HG03432 (cell line): ENCODE measurements around the gene HCFC1R1.

Source experiments
- ATAC-seq: cut with Tn5 transposase; IDR thresholded peaks from one replicate; pipeline ENCODE4 v1.9.1; 2021; ENCODE audit warnings: mild to moderate bottlenecking, moderate library complexity; ENCODE audit not compliant: unreplicated experiment

Gene HCFC1R1

DNA sequence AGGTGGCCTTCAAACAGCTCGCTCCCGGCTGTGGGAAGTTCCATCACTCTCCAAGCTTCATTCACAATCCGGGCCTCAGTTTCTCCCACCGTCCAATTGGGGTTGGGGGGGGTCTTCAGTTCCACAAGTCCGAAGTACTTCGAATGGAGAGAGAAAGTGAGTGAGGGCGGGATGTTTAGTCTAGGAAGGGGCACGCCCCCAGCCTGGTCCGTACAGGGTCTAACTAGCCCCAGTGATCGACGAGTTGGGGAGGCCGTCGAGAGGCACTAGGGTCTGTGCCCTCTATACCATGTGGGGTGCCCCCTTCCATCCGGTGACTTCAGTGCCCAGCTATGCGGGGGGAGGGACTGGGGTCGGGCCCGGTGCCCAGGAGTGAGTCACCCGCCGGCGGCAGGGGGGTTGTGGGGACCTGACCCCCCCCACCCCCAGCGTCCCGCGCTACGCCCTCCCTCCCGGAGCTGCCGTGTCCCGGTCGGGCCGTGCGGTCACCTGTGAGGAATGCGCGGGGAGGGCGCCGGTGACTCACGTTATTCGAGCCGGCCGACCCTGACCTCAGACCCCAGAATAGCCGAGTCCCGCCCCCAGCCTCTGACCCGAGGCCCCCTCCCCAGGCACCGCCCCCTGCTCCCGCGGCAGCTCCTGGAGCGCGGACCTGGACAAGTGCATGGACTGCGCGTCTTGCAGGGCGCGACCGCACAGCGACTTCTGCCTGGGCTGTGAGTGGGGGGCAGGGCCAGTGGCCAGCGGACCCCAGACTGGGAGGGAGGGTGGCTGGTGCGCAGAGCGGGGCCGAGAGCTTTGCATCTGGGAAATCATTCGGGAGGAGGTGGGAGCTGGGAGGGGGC is 2.9 kb downstream of the HCFC1R1 start:
- no peak for ATAC-seq

DNA sequence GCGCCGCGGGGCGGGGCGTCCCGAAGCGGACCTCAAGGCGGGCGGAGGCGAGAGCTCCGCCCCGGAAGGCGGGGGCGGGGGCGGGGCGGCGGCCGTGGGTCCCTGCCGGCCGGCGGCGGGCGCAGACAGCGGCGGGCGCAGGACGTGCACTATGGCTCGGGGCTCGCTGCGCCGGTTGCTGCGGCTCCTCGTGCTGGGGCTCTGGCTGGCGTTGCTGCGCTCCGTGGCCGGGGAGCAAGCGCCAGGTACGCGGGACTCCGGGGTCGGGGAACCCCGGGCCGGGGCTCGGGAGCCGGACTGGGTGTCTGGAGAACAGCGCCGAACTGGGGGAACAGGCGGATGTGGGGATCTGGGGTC is 3.5 kb downstream of the HCFC1R1 start, which contains the start of gene TNFRSF12A:
TSS of gene TNFRSF12A (plus strand) at position 122 of the 357 bp plus-strand sequence. CDS start at position 152, 30 bp downstream.
- no peak for ATAC-seq

DNA sequence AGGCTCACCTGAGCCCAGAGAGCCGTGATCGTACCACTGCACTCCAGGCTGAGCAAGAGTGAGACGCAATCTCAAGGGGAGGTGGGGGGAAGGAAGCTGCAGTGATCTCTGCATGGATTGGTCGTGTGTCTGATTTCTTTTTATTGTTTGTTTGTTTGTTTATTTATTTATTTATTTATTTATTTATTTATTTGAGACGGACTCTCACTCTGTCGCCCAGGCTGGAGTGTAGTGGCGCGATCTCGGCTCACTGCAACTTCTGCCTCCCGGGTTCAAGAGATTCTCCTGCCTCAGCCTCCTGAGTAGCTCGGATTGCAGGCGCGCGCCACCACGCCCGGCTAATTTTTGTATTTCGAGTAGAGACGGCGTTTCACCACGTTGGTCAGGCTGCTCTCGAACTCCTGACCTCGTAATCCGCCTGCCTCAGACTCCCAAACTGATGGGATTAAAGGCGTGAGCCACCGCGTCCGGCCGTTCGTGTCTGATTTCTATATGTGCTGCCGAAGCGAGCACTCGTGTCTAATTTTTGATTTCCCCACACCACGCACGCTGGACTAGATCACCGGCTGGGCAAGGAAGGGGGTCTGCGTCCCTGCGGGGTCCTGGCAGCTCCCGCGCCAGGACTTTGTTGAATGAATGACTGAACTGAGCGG is 4.0 kb downstream of the HCFC1R1 start:
- no peak for ATAC-seq

DNA sequence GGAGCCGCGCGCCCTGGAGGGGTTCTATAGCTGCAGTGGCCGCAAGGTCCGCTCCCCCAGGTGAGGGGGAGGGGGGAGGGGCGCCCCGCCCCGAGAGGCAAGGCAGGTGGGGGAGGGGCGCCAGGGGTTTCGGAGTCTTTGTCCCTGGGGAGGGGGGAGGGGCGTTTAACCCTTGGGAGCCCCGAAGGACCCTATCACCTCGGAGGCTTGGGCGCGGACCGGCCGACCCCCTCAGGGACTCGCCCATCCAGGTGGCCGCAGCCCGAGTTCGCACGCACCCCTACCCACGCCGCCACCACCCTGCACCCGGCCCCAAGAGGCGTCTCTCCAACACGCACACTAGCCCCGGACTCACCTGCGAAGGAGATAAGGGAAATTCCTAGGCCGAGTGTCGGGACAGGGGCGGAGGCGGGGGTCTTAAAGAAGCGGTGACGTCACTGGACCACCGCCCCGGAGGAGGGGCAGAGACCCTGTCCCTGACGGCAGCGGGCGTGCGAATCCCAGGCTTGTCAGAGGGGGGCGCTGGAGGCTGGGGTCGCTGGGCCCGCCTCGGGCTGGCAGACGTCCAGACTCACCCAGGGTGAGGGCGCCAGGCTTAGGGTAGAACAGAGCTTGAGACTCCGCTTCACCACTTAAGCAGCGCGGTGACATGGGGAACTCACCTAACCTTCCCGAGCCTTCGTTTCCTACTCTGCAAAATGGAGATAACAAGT is 5.8 kb downstream of the HCFC1R1 start, which contains the start of gene CLDN6:
TSS of gene CLDN6 (minus strand) at position 390 of the 713 bp plus-strand sequence. CDS start 2,162 bp downstream, outside the sequence.
- no peak for ATAC-seq

DNA sequence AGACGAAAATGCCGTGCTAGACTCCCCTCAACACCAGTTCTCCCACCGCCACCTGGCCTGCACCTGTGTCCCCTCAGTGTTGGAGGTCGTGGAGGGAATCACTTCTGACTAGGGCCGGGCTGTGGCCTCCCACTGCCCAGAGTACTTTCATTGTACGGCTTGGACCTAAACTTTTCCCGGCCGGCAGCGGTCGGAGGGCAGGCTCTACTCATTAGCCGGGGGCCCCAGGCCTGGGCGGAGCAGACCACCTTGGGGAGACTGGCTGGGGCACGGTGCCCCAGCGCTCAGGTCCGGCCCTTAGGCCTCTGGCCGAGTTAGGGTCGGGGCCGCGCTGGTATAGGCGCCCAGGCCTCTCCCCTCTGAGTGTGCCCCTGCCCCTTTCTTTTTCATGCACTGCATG is 6.4 kb downstream of the HCFC1R1 start:
- no peak for ATAC-seq

DNA sequence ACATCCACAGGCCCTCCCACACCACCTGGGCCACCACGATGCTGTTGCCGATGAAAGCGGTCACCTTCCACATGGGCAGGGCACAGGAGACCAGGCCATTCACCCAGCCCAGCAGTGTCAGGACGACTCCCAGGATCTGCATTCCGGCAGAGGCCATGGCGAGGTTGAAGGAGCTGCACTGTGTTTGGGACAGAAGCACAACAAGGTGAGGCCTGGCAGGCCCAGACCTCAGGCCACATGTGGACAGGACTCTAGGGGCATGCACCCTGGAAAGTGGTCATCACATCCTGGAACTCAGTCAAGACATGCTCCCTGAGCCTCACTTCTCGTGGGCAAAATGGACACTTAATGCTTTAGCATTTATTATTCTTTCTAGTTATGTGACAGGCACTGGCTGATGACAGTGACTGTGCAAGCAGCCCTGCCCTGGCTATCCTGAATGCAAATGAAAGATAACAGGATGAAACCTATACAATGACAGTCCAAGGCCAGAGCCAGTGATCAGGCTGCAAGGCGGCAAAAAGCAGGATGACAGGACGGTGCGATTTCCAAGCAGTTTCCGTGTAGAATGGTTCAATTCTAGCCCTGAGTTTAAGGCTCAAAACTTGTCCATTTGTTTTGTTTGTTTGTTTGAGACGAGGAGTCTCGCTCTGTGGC is 7.7 kb downstream of the HCFC1R1 start:
- no peak for ATAC-seq

DNA sequence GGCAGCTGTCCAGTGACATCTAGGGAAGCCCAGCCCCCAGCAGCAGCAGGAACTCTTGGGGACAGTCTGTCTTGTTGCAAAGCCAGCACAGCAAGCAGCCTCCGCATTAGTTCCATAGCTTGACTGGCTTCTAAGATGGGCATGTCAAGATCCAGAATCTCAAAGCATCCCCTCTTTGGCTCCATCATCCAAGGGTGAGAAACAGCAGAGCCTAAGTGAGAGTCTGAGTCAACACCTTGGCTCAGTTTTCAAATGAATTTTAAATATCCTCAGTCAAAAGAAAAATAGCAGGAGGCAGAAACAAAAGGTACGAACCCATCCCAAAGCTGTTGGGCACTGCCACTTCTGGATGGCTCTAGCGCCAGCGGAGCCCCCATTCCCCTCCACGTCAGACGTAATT is 8.8 kb downstream of the HCFC1R1 start:
- ATAC-seq, result no peak

DNA sequence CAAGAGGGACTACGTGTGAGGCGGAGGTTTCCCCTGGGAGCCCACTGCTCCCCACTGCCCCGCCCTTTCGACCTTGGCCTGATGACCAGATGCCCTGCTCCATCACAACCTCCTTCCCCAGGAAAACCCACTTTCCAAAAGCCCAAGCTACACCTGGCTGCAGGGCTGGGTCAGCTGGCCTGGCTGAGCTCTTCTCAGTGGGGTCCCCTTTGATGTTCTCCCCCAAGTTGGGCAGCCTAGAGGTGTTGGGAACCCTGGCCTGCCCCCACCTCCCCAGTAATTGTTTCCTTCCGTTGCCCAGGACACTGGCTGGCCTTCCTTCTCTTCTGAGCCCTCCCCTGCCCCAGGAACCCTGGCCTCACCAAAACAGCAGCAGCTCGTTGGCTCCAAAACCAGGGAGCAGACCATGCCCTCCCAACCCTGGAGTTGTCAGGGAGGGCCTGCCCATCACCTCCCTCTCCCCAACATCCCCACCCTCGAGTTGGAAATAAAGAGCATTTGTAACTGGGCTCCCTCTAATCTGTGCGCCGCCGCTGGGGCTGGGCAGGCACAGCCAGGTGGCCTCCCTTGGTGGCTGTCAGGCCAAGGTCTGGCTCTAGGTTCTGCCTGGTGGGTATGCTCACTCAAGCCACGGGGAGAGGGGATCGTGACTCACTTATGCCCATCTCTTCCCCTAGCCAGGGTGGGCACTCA is 9.6 kb downstream of the HCFC1R1 start:
- ATAC-seq, result no peak

DNA sequence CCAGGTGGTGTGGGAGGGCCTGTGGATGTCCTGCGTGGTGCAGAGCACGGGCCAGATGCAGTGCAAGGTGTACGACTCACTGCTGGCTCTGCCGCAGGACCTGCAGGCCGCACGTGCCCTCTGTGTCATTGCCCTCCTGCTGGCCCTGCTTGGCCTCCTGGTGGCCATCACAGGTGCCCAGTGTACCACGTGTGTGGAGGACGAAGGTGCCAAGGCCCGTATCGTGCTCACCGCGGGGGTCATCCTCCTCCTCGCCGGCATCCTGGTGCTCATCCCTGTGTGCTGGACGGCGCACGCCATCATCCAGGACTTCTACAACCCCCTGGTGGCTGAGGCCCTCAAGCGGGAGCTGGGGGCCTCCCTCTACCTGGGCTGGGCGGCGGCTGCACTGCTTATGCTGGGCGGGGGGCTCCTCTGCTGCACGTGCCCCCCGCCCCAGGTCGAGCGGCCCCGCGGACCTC is 10.2 kb downstream of the HCFC1R1 start:
- ATAC-seq, result no peak

DNA sequence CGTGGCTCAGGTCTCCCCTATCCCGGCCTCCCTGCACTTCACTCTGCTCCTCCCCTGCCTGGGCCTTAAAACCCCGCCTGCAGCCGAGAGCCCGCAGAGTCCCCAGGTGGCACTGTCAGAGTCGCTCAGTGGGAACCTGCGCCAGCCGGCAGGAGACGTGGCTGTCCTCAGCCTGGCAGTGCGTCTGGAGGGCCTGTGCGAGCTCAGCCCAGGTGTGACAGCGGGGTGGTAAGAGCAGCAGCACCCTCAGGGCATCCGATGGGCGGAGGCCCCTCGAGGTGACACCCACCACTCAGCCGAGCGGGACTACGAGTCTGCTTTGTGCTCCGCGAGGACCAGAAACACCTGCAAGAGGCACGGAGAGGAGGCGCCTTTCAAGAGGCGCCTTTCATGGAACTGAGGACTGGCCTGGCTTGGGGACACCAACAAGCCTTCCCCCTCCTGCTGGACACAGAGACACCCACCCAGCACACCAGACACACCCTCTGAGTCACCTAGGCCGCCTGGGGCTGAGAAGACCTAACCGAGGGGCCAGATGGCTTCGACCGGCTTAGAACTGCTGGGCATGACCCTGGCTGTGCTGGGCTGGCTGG is 10.8 kb downstream of the HCFC1R1 start, which contains the start of gene CLDN9:
TSS of gene CLDN9 (plus strand) at position 96 of the 593 bp plus-strand sequence. CDS start at position 536, 440 bp downstream.
- no peak for ATAC-seq

DNA sequence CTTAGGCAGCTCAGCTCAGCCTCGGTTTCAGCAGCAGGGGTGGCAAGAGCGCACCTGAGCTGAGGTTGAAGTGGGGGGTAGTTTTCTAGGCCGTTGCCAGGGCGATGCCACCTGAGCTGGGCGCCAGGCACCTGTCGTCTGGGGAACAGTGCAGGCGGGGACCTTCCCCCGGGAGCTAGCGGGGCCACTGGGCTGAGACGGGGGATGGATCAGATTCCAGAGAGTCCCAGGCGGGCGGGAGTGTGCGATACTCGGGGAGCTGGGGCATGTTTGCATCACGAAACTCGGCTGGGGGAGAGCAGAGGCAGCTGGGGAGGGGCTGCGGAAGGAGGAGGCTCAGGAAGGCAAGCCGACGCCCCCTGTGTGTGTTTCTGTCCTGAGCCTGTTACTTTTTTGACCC is 11.5 kb downstream of the HCFC1R1 start:
- ATAC-seq, result no peak

DNA sequence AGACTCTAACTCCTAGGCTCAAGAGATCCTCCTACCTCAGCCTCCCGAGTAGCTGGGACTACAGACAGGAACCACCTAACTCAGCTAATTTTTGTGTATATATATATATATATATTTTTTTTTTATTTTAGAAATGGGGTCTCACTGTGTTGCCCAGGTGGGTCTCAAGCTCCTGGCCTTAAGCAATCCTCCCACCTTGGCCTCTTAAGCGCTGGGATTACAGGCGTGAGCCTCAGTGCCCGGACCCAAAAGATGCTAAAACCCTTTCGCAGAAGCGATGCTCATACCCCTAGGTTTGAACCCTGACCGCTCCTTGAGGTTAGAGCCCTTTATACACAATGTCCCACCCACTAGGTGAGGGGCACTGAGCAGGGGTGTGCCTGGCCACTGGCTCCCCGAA is 13.2 kb downstream of the HCFC1R1 start:
- no peak for ATAC-seq

DNA sequence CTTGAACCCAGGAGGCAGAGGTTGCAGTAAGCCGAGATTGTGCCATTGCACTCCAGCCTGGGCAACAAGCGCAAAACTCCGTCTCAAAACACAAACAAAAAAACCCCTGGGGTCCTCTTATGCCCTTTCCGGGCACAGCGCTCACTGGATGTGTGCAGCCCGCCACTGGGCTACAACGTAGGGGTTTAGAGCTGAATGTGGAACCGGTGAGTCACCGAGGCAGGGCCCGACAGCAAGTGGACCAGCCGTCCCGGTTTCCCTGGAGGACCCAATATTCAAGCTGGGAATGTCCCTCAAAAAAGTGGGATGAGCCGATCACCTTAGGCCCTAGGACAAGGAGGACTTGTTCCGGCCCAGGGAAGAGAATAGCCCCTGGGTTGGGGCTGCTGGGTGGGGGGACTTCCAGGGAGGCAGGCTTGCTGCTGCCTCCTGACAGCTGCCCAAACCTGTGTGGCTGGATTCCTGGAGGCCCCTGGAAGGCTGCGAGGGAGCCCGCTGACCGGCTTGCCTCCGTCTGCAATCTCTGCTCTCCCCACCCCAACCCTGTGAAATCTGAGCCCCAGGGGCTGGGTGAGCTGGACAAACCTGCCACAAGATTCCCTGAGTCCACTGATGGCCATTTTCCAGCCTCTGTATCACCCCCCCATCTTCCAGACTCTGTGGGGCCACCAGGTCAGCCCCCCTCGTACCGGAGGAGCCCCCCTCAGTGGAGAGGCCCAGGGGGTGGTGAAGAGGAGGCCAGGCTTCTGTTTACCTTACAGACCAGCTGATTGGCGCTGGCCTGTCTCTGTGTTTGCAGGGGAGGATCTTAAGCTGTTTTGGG is 14.0 kb downstream of the HCFC1R1 start:
- no peak for ATAC-seq

DNA sequence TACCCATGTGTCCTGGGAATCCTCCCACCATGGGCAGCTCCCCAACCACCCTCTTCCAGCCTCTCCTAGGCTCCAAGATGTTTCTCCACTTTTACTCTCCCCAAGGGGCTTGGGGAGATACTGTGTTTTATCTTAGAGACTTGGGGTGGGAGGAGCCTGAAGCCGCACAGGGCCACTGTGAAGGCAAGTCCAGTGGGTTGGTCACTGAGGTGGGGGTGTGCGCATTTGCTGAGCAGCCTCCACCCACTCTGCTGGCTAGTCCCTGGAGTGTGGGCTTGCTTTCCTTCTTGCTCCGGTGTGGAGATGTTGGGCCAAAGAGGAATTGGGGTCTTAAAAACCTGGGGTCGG is 15.1 kb downstream of the HCFC1R1 start:
- no peak for ATAC-seq

DNA sequence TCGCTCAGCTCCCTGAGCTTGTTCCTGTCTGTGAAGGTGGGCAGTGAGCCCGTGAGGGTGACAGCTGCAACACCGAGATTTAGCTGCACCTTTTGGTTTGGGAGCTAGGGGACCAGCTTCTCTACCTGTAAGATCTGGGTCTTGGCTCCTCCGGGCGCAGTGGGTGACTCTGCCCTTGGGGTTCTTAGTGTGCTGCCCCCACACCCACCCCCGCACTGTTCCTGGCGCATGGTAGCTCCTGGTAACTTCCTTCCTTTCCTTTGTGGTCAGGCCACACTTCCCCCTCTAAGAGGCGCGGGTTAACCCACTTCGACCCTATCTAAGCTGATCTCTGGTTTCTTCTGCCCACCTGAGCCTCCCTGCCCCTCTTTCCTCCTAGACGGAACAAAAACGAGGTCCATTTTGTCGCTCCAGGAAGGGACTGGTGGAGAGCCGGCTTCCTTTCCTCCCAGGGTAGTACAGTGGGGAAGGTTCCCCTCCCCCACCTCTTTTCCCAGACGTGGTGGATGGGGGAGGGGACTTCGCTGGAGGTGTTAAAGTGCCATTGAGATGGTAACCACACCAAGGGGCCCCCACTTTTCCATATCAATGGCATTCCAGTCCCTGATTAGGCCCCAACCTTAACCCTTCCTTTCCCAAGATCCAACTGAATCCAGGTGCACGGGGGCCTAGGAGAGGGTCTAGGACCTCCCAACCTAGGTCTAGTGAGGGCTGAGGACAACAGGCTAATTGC is 15.6 kb downstream of the HCFC1R1 start:
- no peak for ATAC-seq

DNA sequence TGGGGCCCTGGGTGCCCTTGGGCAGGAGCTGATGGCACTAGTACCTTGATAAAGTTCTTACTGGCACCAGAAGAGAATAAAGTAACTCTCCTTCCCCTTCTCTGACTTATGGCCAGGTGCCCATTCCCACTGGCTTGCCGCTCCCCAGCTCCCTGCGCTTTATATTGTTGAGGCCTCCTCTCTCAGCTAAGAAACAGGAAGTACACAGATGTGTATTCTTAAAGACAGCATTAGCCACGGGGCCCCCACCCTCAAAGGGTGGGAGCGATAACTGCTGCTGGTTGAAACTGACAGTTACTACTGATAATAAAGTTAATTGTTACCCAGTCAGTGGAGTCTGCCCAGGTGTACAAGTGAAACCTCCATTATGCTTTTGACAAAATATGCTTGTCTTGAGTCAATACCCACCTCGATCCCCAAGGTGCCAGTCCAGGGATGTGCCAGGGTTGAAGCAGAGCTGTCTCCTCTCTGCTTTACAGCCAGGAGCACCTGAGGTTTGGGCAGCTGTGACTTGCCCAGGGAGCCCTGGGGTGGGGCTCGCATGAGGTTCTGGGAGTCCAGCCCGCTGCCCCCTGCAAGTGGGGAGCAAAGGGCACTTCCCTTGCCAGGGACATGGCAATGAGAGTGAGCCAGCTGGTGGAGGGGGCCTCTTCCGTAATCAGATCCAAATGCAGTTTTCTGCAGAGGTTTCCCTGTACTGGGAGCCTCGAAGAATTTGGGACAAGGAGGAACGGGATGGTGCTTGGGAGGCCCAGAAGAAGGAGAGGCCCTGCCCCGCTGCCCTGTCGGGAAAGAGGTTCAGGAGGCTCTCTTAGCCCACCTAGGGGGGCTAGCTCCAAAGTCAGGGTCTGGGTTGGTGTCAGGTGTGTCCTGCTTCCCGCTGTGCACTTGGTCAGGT is 16.4 kb downstream of the HCFC1R1 start:
- no peak for ATAC-seq

DNA sequence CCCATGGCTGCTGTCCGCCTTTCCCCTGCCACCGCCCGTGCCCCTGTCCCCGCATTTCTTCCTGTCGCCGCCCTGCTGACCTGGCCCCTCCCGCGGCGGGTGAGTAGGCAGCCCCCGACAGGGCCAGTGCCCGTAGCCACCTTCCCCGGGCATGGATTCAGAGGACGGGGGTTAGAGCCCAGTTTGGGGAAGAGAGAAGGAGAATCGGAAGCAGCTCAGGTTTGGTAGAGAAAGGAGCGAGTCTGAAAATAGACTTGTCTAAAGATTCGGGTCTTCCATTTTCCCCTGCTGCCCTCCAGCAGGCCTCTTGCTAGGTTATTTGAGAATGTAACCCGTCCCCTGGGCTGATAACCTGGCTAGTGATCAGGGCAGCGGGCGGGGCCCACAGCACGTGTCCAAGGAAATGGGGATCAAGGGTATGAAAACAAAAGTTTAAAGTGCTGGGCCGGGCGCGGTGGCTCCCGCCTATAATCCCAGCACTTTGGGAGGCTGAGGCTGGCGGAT is 18.9 kb downstream of the HCFC1R1 start:
- ATAC-seq, result no peak
